HG02840 (cell line): ENCODE results near the gene ACTC1.

Experiments used
- ATAC-seq: cut with Tn5 transposase; IDR thresholded peaks from one replicate; pipeline ENCODE4 v1.9.1; 2021; ENCODE audit warnings: mild to moderate bottlenecking, moderate library complexity, moderate number of reproducible peaks; ENCODE audit not compliant: unreplicated experiment, low FRiP score

The ACTC1 gene

DNA sequence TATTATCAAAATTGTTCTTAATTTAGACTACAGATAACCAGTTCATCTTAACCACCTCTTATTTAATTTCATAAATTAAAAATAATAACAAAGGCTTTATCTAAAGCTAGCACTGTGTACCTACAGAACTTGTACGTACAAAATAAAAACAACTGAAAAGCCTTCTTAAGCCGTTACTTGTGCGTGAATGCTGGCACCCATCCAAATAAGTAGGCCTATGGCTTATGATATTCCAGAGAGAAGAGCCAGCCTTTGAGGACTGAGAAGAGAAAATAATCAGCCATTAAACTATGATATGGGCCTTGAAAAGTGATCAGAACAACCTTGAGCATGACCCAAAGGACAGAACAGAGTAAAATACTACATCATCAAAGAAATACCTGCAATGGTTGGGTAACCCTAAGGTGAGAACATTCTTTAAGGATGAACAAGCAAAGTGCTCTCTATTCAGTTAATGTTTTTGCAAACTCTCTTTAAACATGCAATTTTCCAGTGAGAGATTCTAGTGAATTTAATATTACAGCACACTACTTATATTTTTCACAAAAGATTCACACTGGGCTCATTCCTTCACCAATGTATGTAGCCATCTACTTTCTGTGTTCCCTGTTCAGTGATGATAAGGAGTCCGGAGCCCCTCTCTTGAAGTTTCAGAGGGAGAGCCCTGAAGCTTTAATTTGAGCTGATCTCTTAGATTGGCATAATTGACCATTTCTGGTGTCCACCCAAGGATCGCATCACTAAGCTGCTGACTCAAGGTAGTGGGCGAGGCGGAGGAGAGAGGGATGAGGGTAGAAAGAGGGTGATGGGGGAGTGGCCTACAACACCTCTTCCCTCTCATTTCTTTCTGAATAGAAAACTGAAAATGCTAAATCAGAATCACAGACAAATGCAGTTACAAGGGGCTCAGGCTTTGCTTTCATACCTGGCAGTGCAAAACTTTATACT lies 7.7 kb upstream of the ACTC1 start:
- no peak for ATAC-seq

GRCh38 chr15:34802371-34802770 lies 7.0 kb upstream of the ACTC1 start:
- no peak for ATAC-seq

GRCh38 chr15:34799149-34800101 lies 4.1 kb upstream of the ACTC1 start:
- no peak for ATAC-seq

GRCh38 chr15:34796847-34797435 lies 1.6 kb upstream of the ACTC1 start:
- ATAC-seq, result no peak

- no peak for ATAC-seq
Measured at GRCh38 chr15:34794590-34795206, 651 bp downstream of the ACTC1 start.

- ATAC-seq, result no peak
Measured at GRCh38 chr15:34793901-34794300, 1.4 kb downstream of the ACTC1 start.

DNA sequence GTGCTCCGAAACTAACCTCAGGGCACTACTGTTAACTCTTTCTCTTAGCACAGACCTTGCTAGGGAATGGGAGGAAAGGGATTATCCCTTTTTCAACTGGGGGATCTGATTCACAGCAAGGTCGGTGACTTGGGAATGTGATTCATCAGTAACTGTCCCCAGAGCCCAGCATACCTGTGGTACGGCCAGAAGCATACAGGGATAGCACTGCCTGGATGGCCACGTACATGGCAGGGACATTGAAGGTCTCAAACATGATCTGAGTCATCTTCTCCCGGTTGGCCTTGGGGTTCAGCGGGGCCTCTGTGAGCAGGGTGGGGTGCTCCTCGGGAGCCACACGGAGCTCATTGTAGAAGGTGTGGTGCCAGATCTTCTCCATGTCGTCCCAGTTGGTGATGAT lies 2.3 kb downstream of the ACTC1 start:
- ATAC-seq, result no peak

DNA sequence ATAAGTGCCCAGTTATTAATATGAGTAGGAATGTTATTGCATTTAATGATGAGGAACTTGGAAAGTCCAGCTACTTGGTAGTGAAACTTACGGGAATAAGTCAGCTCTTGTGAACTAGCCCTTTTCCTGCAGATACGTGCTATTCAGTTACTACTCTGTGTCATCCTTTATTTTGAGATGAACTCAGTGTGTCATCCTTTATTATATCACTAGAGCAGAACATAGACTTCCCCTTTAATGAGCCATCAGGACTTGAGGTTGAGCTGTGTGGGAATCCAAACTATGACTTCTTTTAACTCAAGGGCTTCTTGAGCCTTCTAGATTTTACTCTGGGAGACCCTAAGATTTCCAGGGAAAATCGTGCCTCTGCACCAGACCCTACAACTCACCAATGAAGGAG lies 3.6 kb downstream of the ACTC1 start:
- no peak for ATAC-seq

DNA sequence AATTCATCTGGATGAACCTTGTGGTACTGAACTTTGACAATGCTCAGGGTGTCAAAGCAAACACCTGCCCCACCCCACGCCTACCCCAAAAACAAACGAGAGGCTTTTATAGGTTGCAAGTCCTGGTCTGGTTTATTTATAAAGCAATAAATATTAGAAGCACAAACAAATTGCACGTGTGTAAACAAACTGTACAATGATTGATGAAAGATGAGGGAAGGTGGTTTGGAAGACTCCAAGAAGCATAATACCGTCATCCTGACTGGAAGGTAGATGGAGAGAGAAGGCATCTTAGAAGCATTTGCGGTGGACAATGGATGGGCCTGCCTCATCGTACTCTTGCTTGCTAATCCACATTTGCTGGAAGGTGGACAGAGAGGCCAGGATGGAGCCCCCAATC lies 5.2 kb downstream of the ACTC1 start:
- no peak for ATAC-seq

- no peak for ATAC-seq
Measured at GRCh38 chr15:34789326-34789725, 6.0 kb downstream of the ACTC1 start.

DNA sequence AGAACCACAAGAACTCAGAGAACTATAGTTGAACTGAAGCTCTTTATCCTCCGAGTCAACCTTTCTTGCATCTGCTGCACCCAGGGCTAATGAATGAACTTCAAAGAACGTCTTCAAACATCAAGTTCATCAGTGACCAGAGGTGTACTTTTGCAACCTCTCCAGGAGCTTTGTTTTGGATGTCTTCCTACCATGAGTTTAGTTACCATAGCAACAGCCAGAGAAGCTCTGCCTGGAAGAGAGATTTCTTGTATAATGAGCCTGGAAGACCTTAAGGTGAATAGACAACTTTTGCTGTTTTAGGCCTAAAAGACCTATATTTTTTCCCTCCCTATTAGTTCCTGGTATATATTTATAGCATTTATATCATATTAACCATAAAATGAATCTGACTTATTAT lies 9.1 kb downstream of the ACTC1 start:
- ATAC-seq, result no peak

DNA sequence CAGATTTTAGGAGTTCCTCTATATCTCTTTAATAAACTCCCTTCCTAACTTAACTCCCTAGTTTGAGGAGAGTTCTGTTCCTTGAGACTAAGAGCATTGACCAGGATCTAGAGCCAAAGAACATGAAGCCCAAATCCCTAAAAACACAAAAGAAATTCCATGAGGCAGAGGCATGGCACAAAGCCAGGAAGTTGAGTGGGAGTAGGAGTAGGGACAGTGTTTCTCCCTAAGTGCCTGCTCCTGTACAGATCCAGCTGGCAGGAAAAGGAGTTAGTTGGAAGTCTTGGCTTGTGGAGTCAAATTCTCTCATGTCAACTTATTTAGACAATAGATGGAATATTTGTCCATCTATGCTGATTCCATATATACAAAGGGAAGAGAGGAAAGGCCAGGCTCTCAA lies 11.4 kb downstream of the ACTC1 start:
- ATAC-seq, result no peak

DNA sequence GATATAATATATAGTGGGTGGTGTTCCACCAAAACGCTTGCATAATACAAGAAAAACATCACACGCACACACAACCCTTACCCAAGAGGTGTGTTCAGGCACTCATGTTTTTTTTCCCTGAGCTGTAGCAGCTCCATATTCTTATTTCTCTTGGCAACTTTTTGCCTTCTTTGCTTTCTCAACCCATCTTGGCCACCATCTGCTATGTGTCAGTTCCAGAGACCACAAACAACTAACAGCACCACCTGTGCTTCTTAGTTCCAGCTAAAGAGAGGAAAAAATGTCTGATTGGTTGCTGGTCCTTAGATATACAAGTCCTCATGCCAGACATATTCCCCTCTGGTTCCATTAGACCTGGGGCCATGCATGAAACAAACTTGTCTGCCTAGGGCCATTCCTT lies 11.9 kb downstream of the ACTC1 start:
- ATAC-seq, result no peak

GRCh38 chr15:34782901-34783300 lies 12.4 kb downstream of the ACTC1 start:
- ATAC-seq, result no peak

DNA sequence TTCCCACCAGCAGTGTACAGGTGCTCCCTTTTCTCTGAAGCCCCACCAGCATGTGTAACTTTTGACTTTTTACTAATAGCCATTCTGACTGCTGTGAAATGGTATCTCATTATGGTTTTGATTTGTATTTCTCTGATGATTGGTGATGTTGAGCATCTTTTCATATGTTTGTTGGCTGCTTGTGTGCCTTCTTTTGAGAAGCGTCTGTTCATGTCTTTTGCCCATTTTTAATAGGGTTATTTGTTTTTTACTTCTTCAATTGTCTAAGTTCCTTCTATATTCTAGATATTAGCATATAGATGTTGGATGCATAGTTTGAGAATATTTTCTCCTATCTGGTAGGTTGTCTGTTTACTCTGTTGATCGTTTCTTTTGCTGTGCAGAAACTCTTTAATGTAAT lies 14.6 kb downstream of the ACTC1 start:
- no peak for ATAC-seq

GRCh38 chr15:34776606-34777105 lies 18.7 kb downstream of the ACTC1 start:
- no peak for ATAC-seq

DNA sequence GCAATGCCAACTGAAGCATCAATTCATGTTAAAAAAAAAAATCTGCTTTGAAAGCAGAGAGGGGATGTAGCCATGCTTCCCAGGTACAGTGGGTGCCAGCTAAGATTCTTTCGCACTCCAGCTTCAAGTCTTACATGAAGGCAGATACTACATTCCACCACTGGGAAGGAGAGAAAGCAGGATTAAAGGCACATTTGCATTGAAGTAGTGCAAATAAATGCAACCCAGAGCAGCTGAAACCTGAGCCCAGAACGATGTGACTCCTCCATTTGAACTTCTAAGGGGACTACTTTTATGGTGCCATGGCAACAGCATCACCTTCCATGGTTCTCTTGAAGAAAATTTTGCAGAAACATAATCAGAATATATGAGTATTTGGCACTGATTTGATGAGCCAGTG lies 21.4 kb downstream of the ACTC1 start:
- ATAC-seq, result no peak

GRCh38 chr15:34773013-34773412 lies 22.3 kb downstream of the ACTC1 start:
- ATAC-seq, result no peak

- no peak for ATAC-seq
Measured at GRCh38 chr15:34772312-34772711, 23.0 kb downstream of the ACTC1 start.

DNA sequence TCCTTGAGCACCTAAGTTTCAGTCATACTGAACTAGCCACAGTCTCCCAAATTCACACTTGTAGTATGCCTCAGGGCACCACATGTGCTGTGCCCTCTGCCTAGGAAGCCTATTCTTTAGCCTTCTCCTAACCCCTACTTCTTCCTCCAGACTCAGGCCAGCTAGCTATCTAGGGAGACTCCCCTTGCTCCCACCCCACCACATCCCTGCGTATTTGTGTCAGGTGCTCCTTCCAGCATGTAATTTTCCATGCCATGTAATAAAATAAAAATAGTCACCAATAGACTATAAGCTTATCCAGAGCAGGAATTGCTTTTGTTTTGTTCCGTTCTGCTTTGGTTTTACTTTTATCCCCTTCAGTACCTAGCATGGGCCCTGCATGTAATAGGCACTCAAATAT lies 25.6 kb downstream of the ACTC1 start:
- no peak for ATAC-seq
